Raji (cell line): ENCODE measurements around the gene RICTOR.

Source experiments
- POLR2A ChIP-seq: IDR thresholded peaks from 2 replicates; pipeline ENCODE4 v1.6.1; 2011; ENCODE audit warnings: low read depth, low read length, control low read depth; ENCODE audit not compliant: insufficient read depth

Gene RICTOR

GRCh38 chr5:38944282-38944681 is 129.9 kb downstream of the RICTOR start:
- no peak for TF ChIP-seq POLR2A

- TF ChIP-seq POLR2A = no peak
Observed at GRCh38 chr5:38941912-38942311, 132.3 kb downstream of the RICTOR start.

- no peak for TF ChIP-seq POLR2A
Observed at GRCh38 chr5:38940230-38940858, 133.9 kb downstream of the RICTOR start.

GRCh38 chr5:38938973-38939372 is 135.2 kb downstream of the RICTOR start:
- TF ChIP-seq POLR2A = no peak

GRCh38 chr5:38938424-38938823 is 135.8 kb downstream of the RICTOR start:
- TF ChIP-seq POLR2A = no peak

- TF ChIP-seq POLR2A = no peak
Observed at GRCh38 chr5:38936269-38936668, 137.9 kb downstream of the RICTOR start.

GRCh38 chr5:38935437-38935836 is 138.8 kb downstream of the RICTOR start:
- TF ChIP-seq POLR2A = no peak

GRCh38 chr5:38932854-38933408 is 141.3 kb downstream of the RICTOR start:
- no peak for TF ChIP-seq POLR2A

GRCh38 chr5:38931731-38932130 is 142.5 kb downstream of the RICTOR start:
- TF ChIP-seq POLR2A = no peak

GRCh38 chr5:38929838-38930237 is 144.4 kb downstream of the RICTOR start:
- TF ChIP-seq POLR2A = no peak

GRCh38 chr5:38927470-38927869 is 146.7 kb downstream of the RICTOR start:
- TF ChIP-seq POLR2A = no peak

- no peak for TF ChIP-seq POLR2A
Observed at GRCh38 chr5:38926121-38926520, 148.1 kb downstream of the RICTOR start.

GRCh38 chr5:38925154-38925925 is 148.9 kb downstream of the RICTOR start:
- no peak for TF ChIP-seq POLR2A

GRCh38 chr5:38923661-38924451 is 150.3 kb downstream of the RICTOR start:
- no peak for TF ChIP-seq POLR2A

- no peak for TF ChIP-seq POLR2A
Observed at GRCh38 chr5:38922199-38922598, 152.0 kb downstream of the RICTOR start.
